Uterus (tissue), 2 donors: ENCODE measurements around the gene SPDYE4.

Experiments used
- POLR2A ChIP-seq, 2 donors: fragments of 450-650 bp; IDR thresholded peaks; one replicate each; pipeline ENCODE4 v1.6.1; 2016; ENCODE audit warnings: antibody characterized with exemption in 2 of 2, mild to moderate bottlenecking in 1 of 2, moderate library complexity in 1 of 2
- TF ChIP-seq, protein P1 (sequence below), 4 experiments: fragments of 200-600 bp in 2 of 4; fragments of 450-650 bp in 2 of 4; sonication (generic) in 2 of 4; IDR thresholded peaks; one replicate each; pipeline ENCODE4 v1.5.1; 2016 to 2019; ENCODE audit warnings: antibody characterized with exemption in 4 of 4, mild to moderate bottlenecking in 2 of 4, moderate library complexity in 1 of 4

DNA sequence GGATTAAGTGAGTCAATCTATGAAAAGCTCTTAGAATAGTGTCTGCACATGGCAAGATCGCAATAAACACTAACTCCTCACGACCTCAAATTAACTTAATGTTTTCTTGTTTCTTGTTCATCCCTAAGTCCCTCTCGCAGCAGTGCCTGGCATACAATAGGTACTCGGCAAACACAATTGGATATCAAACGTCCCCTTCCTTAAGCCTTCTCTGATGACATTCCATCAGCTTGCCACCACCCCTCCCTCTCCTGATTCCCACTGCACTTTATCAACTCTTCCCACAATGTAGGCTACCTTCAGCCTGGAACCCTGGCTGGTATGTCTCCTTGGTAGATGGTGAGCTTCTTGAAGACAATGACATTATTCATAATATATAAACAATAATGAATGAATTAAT, 47.1 kb downstream of the SPDYE4 start:
- TF ChIP-seq, protein P1, sequence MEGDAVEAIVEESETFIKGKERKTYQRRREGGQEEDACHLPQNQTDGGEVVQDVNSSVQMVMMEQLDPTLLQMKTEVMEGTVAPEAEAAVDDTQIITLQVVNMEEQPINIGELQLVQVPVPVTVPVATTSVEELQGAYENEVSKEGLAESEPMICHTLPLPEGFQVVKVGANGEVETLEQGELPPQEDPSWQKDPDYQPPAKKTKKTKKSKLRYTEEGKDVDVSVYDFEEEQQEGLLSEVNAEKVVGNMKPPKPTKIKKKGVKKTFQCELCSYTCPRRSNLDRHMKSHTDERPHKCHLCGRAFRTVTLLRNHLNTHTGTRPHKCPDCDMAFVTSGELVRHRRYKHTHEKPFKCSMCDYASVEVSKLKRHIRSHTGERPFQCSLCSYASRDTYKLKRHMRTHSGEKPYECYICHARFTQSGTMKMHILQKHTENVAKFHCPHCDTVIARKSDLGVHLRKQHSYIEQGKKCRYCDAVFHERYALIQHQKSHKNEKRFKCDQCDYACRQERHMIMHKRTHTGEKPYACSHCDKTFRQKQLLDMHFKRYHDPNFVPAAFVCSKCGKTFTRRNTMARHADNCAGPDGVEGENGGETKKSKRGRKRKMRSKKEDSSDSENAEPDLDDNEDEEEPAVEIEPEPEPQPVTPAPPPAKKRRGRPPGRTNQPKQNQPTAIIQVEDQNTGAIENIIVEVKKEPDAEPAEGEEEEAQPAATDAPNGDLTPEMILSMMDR (IDR thresholded peaks at IDR 0.05): no peak
- no peak for TF ChIP-seq POLR2A (IDR thresholded peaks at IDR 0.05)
